GM12878 (cell line): ENCODE measurements around the gene NME7. TPM values are rescaled to one million over a fixed set of nuclear protein-coding genes. Genes with fewer than 3 reads are reported as not detected.

Experiments used
- ATAC-seq: fragments of 200-7000 bp; cut with Tn5 transposase; 3 replicates; pipeline ENCODE4 v1.9.1; 2020; ENCODE audit warnings: mild to moderate bottlenecking, moderate library complexity
- BruUV-seq: library from RNA; stranded (reverse); fragments of 400-500 nt; replicated peaks from 2 replicates; lab custom pipeline; 2021; lab: Mats Ljungman, UMichigan
- CTCF ChIA-PET: fragments of 300-600 bp; sonication (Branson Sonifier 250); formaldehyde crosslinking; extraction: SDS; loops from one replicate; lab custom pipeline; 2021; ENCODE audit warnings: inconsistent platforms; lab: Yijun Ruan, JAX
- POLR2A ChIA-PET: fragments of 350-600 bp; formaldehyde crosslinking; extraction: SDS; loops from one replicate; lab custom pipeline; 2021; ENCODE audit warnings: inconsistent platforms; lab: Charles Lee
- RAD21 ChIA-PET: fragments of 300-600 bp; sonication (Branson Sonifier 250); formaldehyde crosslinking; loops from one replicate; lab custom pipeline; 2023; ENCODE audit warnings: antibody characterized with exemption; ENCODE audit not compliant: unreplicated experiment; lab: Charles Lee
- SMC1A ChIA-PET: fragments of 300-600 bp; sonication (Branson Sonifier 250); formaldehyde crosslinking; loops from one replicate; lab custom pipeline; 2023; ENCODE audit not compliant: unreplicated experiment, uncharacterized antibody; lab: Charles Lee
- DNase-seq: peaks from one replicate; pipeline ENCODE4 v3.0.0-alpha.2; 2011; ENCODE audit warnings: low read depth, low spot score
- FAIRE-seq: peaks from 3 replicates; lab custom pipeline; 2011; peaks lifted over from hg19 to GRCh38; lab: Jason Lieb, UNC
- H2AFZ ChIP-seq: 2 replicates; pipeline ENCODE4 v1.6.0; 2011; ENCODE audit warnings: low read depth, low read length, control low read depth; ENCODE audit not compliant: control insufficient read depth
- H3K27ac ChIP-seq: 2 replicates; pipeline ENCODE4 v1.5.1; 2011; ENCODE audit warnings: control low read depth; ENCODE audit not compliant: control insufficient read depth, insufficient read depth
- H3K27me3 ChIP-seq, 2 experiments: replicated peaks in 1 of 2; 2 replicates each; pipeline versions ENCODE4 v1.6.0 to v1.6.1; 2011; ENCODE audit warnings: low read length in 1 of 2; ENCODE audit not compliant: control insufficient read depth in 2 of 2, insufficient read depth in 2 of 2
- H3K36me3 ChIP-seq, 2 experiments: 2 replicates each; pipeline ENCODE4 v1.5.1; 2011; ENCODE audit warnings: low read length in 1 of 2; ENCODE audit not compliant: control insufficient read depth in 2 of 2, insufficient read depth in 2 of 2
- H3K4me1 ChIP-seq: 2 replicates; pipeline ENCODE4 v1.6.1; 2011; ENCODE audit warnings: mild to moderate bottlenecking, low read length, moderate library complexity, mixed read lengths; ENCODE audit not compliant: control insufficient read depth, insufficient read depth
- H3K4me2 ChIP-seq: 2 replicates; pipeline ENCODE4 v1.6.0; 2011; ENCODE audit warnings: control low read depth; ENCODE audit not compliant: control insufficient read depth, insufficient read depth
- H3K4me3 ChIP-seq: fragments of 200-600 bp; sonication (generic); 2 replicates; pipeline ENCODE4 v1.5.1; 2016
- H3K79me2 ChIP-seq: 2 replicates; pipeline ENCODE4 v1.6.0; 2011; ENCODE audit warnings: low read length; ENCODE audit not compliant: control insufficient read depth, insufficient read depth
- H3K9ac ChIP-seq: 2 replicates; pipeline ENCODE4 v1.8.0; 2011; ENCODE audit warnings: low read length, control low read depth, mixed read lengths; ENCODE audit not compliant: control insufficient read depth, insufficient read depth
- H3K9me3 ChIP-seq: replicated peaks from 3 replicates; pipeline ENCODE4 v1.5.1; 2011; ENCODE audit warnings: mild to moderate bottlenecking, low read length; ENCODE audit not compliant: control insufficient read depth, insufficient read depth
- H4K20me1 ChIP-seq: 2 replicates; pipeline ENCODE4 v1.6.0; 2011; ENCODE audit not compliant: control insufficient read depth, insufficient read depth
- CHD4 ChIP-seq: fragments of 200-600 bp; sonication (generic); IDR thresholded peaks from 2 replicates; pipeline ENCODE4 v1.6.1; 2016; ENCODE audit warnings: mild to moderate bottlenecking
- EED ChIP-seq: sonication (generic); IDR thresholded peaks from 2 replicates; pipeline ENCODE4 v1.6.1; 2016; ENCODE audit warnings: antibody characterized with exemption, low read depth
- ESRRA ChIP-seq: IDR thresholded peaks from 2 replicates; pipeline ENCODE4 v1.6.1; 2012; ENCODE audit warnings: mild to moderate bottlenecking, low read length, improper control_type of control experiment
- EZH2 ChIP-seq: IDR thresholded peaks from 2 replicates; pipeline ENCODE4 v1.6.1; 2012; ENCODE audit warnings: low read depth, mild to moderate bottlenecking, control low read depth, inconsistent platforms, low read length, borderline replicate concordance; ENCODE audit not compliant: control insufficient read depth
- IKZF2 ChIP-seq, 2 experiments: fragments of 450-650 bp; IDR thresholded peaks; 2 replicates each; pipeline ENCODE4 v1.6.1; 2017; ENCODE audit warnings: mild to moderate bottlenecking in 2 of 2, moderate library complexity in 2 of 2
- REST ChIP-seq: IDR thresholded peaks from 2 replicates; pipeline ENCODE4 v1.6.1; 2012; ENCODE audit warnings: mild to moderate bottlenecking, low read depth, low read length
- WGBS: methylation state at CpG from one replicate; pipeline ENCODE4 v1.1.6; 2016; ENCODE audit warnings: low lambda C conversion rate; ENCODE audit not compliant: insufficient replicate concordance, insufficient coverage; ENCODE audit errors: missing lambda C conversion rate; 5-methylcytosine and 5-hydroxymethylcytosine counted together
- in situ Hi-C: fragments of 300-500 bp; cut with MboI; formaldehyde crosslinking; loops from 9 replicates; pipeline ENCODE4 v1.14.3; 2018; ENCODE audit warnings: mixed read lengths
- intact Hi-C: fragments of 100-400 bp; cut with micrococcal nuclease; formaldehyde crosslinking; loops from one replicate; pipeline ENCODE4 v1.14.2; 2022; ENCODE audit not compliant: unreplicated experiment
- polyA plus RNA-seq, 11 experiments: library from polyadenylated mRNA; depleted of rRNA in 4 of 11; unstranded in 6 of 11; stranded (reverse) in 5 of 11; fragments of >200 nt; fragmentation: Nextera tagmentation in 4 of 11; fragmentation: Illumina TruSeq in 1 of 11; extraction: Ambion mirVana in 4 of 11; extraction: Trizol in 1 of 11; gene quantifications; 1 replicate in 1 of 11; 2 replicates in 10 of 11; pipeline versions ENCODE4 v1.2.1 to v1.2.3, GENCODE V29; 2011 to 2016; ENCODE audit warnings: inconsistent platforms in 2 of 11, missing spikeins in 2 of 11, low read depth in 1 of 11
- total RNA-seq, 4 experiments: library from RNA; depleted of rRNA in 3 of 4; stranded (reverse); fragments of >200 nt in 3 of 4; fragmentation: Illumina TruSeq in 1 of 4; extraction: Trizol in 1 of 4; gene quantifications; 2 replicates each; pipeline versions ENCODE4 v1.2.1 to v1.2.3, GENCODE V29; 2013 to 2021
- TF ChIP-seq, protein P1 (sequence below): IDR thresholded peaks from 2 replicates; pipeline ENCODE4 v1.6.1; 2012; ENCODE audit warnings: improper control_type of control experiment, low read depth, low read length; ENCODE audit not compliant: insufficient replicate concordance

NME7 gene
- total and polyA plus RNA-seq, 10 of the 15 experiments (the other 5 are each of a cell fraction or from before 2014, with no cell fraction given): 1.5 to 15.6 (median 7.2) TPM

DNA sequence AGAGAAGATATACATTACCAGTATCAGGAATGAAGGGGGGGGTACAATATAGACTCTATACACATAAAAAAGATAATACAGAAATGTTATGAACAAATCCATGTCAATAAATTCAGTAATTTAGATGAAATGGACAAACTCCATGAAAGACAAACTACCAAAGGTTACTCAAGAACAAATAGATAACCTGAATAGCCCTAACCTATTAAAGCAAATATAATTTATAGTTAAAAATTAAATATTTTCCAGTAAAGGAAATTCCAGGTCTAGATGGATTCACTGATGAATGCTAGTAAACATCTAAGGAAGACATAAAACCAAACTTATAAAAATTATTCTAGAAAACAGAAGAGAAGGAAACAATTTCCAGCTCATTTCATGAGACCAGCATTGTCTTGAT is 13.6 kb upstream of the NME7 start:
- Histone ChIP-seq H3K79me2 (no peaks in the 10 kb centered on the region), H3K4me2 (no peak overlapping the region), H3K9ac (no peak overlapping the region), H3K4me1 (no peaks in the 10 kb centered on the region), H3K27ac (no peak overlapping the region), H3K36me3 (peaks cover 0 to 11% of the 10 kb centered on the region in 2 experiments; a peak in 2 of 4 replicates), H3K9me3 (no peaks in the 10 kb centered on the region), H3K27me3 (no peaks in the 10 kb centered on the region), H3K4me3 (no peak overlapping the region), H4K20me1 (no peaks in the 10 kb centered on the region), H2AFZ (no peak overlapping the region)
- in situ Hi-C loops (no loop called here), intact Hi-C loops (no loop called here)
- ChIA-PET RAD21 (no interaction called here), CTCF (no interaction called here), POLR2A (no interaction called here), SMC1A (no interaction called here)
- no TSS peak for BruUV-seq
- DNase-seq (no peak), ATAC-seq (no peak), FAIRE-seq (no peak)
- no peak for TF ChIP-seq EED

DNA sequence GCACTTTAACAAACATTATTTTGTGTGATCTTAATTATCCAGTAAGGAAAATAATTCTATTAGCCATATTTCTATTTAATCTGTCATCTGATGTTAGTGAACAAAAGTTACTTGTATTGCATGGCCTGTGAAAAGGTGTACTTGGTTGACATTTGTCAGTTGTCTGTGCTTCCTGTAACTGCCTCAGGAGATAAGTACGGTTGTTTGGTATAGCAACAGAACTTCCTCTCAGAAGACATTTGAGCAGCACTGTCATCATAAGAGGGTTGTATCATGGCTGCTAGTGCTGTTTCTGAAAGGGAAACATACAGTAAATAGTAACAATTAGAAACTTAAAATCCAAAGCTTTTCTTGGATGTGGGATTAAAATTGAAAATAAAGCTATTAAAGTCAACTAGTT is 3.8 kb upstream of the NME7 start:
- BruUV-seq: no TSS peak
- POLR2A ChIA-PET: interaction anchor here (1.4 kb wide), 1 partner anchor 114 kb away, joined by 3 read pairs; the partner anchor contains the start of gene SLC19A2
- TF ChIP-seq REST (no peak), IKZF2 (IDR thresholded peaks at IDR 0.05) (no peak), EZH2 (no peak), CHD4 (no peak), ESRRA (no peak)
- TF ChIP-seq, protein P1, sequence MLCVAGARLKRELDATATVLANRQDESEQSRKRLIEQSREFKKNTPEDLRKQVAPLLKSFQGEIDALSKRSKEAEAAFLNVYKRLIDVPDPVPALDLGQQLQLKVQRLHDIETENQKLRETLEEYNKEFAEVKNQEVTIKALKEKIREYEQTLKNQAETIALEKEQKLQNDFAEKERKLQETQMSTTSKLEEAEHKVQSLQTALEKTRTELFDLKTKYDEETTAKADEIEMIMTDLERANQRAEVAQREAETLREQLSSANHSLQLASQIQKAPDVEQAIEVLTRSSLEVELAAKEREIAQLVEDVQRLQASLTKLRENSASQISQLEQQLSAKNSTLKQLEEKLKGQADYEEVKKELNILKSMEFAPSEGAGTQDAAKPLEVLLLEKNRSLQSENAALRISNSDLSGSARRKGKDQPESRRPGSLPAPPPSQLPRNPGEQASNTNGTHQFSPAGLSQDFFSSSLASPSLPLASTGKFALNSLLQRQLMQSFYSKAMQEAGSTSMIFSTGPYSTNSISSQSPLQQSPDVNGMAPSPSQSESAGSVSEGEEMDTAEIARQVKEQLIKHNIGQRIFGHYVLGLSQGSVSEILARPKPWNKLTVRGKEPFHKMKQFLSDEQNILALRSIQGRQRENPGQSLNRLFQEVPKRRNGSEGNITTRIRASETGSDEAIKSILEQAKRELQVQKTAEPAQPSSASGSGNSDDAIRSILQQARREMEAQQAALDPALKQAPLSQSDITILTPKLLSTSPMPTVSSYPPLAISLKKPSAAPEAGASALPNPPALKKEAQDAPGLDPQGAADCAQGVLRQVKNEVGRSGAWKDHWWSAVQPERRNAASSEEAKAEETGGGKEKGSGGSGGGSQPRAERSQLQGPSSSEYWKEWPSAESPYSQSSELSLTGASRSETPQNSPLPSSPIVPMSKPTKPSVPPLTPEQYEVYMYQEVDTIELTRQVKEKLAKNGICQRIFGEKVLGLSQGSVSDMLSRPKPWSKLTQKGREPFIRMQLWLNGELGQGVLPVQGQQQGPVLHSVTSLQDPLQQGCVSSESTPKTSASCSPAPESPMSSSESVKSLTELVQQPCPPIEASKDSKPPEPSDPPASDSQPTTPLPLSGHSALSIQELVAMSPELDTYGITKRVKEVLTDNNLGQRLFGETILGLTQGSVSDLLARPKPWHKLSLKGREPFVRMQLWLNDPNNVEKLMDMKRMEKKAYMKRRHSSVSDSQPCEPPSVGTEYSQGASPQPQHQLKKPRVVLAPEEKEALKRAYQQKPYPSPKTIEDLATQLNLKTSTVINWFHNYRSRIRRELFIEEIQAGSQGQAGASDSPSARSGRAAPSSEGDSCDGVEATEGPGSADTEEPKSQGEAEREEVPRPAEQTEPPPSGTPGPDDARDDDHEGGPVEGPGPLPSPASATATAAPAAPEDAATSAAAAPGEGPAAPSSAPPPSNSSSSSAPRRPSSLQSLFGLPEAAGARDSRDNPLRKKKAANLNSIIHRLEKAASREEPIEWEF: no peak

More for the DNA sequence above, 3.8 kb upstream of the NME7 start:
- no peak overlapping the region for H3K27ac ChIP-seq
- no peak overlapping the region for H3K4me3 ChIP-seq
- H3K79me2 ChIP-seq: peaks cover 10% of the 10 kb centered on the region
- no peaks in the 10 kb centered on the region for H3K9me3 ChIP-seq
- peaks cover 0 to 7% of the 10 kb centered on the region in 2 experiments; a peak in 1 of 4 replicates for H3K36me3 ChIP-seq
- DNase-seq (no peak), ATAC-seq (no peak; the same call in 2 of the 3 replicates), FAIRE-seq (no peak)
- H2AFZ ChIP-seq: no peak overlapping the region
- SMC1A ChIA-PET: interaction anchor here (0.8 to 1.7 kb wide), 5 partner anchors 9 to 1029 kb away, joined by 3 to 5 read pairs (median 3); no protein-coding TSS in a partner anchor
- intact Hi-C loops (no loop called here), in situ Hi-C loops (no loop called here)
- H3K27me3 ChIP-seq: no peaks in the 10 kb centered on the region
- WGBS: 52% methylated on average over 1 of the region's 1 CpG
- no peak overlapping the region; the same call in 1 of the 2 replicates for H3K9ac ChIP-seq
- H3K4me2 ChIP-seq: no peak overlapping the region
- H4K20me1 ChIP-seq: no peaks in the 10 kb centered on the region
- RAD21 ChIA-PET: no interaction called here
- CTCF ChIA-PET: interaction anchor here (0.8 to 1.3 kb wide), 3 partner anchors 23 to 771 kb away, joined by 3 to 5 read pairs (median 3); no protein-coding TSS in a partner anchor
- H3K4me1 ChIP-seq: no peaks in the 10 kb centered on the region
